LNCaP clone FGC (cell line): ENCODE measurements around the gene ACACA.

Experiments used
- DNase-seq: peaks from one replicate; pipeline ENCODE4 v3.0.0-alpha.2; 2011; ENCODE audit warnings: low read depth
- H3K4me3 ChIP-seq: 2 replicates; pipeline ENCODE4 v1.5.1; 2011; ENCODE audit warnings: mild to moderate bottlenecking, low read depth, low read length, control low read depth
- TF ChIP-seq, protein P1 (sequence below): IDR thresholded peaks from 2 replicates; pipeline ENCODE4 v1.5.1; 2012; ENCODE audit warnings: mild to moderate bottlenecking; ENCODE audit not compliant: control insufficient read depth, insufficient read depth; ENCODE audit errors: extremely low read depth

Gene ACACA

GRCh38 chr17:37259030-37259735, 147.5 kb downstream of the ACACA start:
- no peak for DNase-seq
- H3K4me3 ChIP-seq: no peak overlapping the region
- TF ChIP-seq, protein P1, sequence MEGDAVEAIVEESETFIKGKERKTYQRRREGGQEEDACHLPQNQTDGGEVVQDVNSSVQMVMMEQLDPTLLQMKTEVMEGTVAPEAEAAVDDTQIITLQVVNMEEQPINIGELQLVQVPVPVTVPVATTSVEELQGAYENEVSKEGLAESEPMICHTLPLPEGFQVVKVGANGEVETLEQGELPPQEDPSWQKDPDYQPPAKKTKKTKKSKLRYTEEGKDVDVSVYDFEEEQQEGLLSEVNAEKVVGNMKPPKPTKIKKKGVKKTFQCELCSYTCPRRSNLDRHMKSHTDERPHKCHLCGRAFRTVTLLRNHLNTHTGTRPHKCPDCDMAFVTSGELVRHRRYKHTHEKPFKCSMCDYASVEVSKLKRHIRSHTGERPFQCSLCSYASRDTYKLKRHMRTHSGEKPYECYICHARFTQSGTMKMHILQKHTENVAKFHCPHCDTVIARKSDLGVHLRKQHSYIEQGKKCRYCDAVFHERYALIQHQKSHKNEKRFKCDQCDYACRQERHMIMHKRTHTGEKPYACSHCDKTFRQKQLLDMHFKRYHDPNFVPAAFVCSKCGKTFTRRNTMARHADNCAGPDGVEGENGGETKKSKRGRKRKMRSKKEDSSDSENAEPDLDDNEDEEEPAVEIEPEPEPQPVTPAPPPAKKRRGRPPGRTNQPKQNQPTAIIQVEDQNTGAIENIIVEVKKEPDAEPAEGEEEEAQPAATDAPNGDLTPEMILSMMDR: no peak

DNA sequence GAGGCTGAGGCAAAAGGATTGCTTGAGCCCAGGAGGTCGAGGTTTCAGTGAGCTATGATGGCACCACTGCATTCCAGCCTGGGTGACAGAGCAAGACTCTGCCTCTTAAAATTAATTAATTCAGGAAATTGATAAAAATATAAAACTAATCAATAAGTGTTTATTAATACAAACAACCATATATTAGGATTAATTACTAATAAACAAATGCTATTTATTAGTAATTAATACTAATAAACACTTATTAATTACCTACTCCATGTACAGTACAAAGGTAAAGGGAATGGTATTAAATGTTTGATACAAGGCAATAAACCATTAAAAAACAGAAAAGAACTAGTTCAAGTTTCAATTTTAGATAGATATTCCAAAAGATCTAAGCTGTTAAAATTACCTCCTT, 150.0 kb downstream of the ACACA start:
- no peak overlapping the region for H3K4me3 ChIP-seq
- TF ChIP-seq, protein P1: no peak

GRCh38 chr17:37255432-37255831, 151.2 kb downstream of the ACACA start:
- TF ChIP-seq, protein P1: no peak
- H3K4me3 ChIP-seq: no peak overlapping the region

More for the DNA sequence above, 150.0 kb downstream of the ACACA start:
- no peak for DNase-seq

GRCh38 chr17:37247825-37248224, 158.8 kb downstream of the ACACA start:
- DNase-seq: no peak
- no peak overlapping the region for H3K4me3 ChIP-seq
- TF ChIP-seq, protein P1: no peak

More at GRCh38 chr17:37255432-37255831, 151.2 kb downstream of the ACACA start:
- no peak for DNase-seq

DNA sequence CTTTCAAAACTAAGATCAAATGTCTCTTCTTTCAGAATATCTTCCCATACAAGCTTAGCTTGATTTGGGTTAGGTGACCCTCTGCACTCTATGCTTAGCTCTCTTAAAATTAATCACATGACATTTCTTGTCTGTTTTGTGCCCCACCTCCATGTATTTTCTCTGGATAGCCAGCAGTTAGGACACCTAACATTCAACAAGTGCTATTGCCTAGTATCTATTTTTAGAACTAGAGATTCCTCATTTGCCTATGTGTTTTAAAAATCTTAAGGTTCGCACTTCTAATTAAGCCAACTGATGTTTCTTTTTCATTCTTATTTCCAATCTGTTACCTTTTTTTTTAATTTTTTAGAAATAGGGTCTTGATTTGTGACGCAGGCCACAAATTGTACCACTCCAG, 160.6 kb downstream of the ACACA start:
- no peak overlapping the region for H3K4me3 ChIP-seq
- DNase-seq: no peak
- TF ChIP-seq, protein P1: no peak

- DNase-seq: no peak
- H3K4me3 ChIP-seq: no peak overlapping the region
- TF ChIP-seq, protein P1: no peak
Observed at GRCh38 chr17:37240381-37240780, 166.3 kb downstream of the ACACA start.
